ENCODE results near the gene PLEKHM1. TPM values are rescaled to one million over a fixed set of nuclear protein-coding genes. Genes with fewer than 3 reads are reported as not detected.

PLEKHM1 gene
- total RNA-seq, 1 donor from 2014 or later, result 33.1 TPM

- peaks cover 2% of the 10 kb centered on the region for H3K27me3 Mint-ChIP-seq (ENCODE audit: low read depth)
- peaks cover 12% of the 10 kb centered on the region for H3K36me3 Mint-ChIP-seq (ENCODE audit: low read depth)
- no peaks in the 10 kb centered on the region for H3K9me3 Mint-ChIP-seq
- H3K4me1 Mint-ChIP-seq (ENCODE audit: low read depth), result peaks cover 12% of the 10 kb centered on the region
- no peak overlapping the region for H3K27ac Mint-ChIP-seq
- DNase-seq (ENCODE audit: low spot score), result no peak
- intact Hi-C loops (cut with micrococcal nuclease), result no loop called here
- no peak overlapping the region for H3K4me3 Mint-ChIP-seq (ENCODE audit: low read depth)
Observed at GRCh38 chr17:45391918-45392317, 98.6 kb downstream of the PLEKHM1 start.

- Mint-ChIP-seq H3K4me3 (ENCODE audit: low read depth) (no peak overlapping the region), H3K27me3 (ENCODE audit: low read depth) (peaks cover 2% of the 10 kb centered on the region), H3K4me1 (ENCODE audit: low read depth) (peaks cover 12% of the 10 kb centered on the region), H3K9me3 (no peaks in the 10 kb centered on the region), H3K36me3 (ENCODE audit: low read depth) (peaks cover 10% of the 10 kb centered on the region), H3K27ac (no peak overlapping the region)
- no peak for DNase-seq (ENCODE audit: low spot score)
- intact Hi-C loops (cut with micrococcal nuclease), result no loop called here
Observed at GRCh38 chr17:45391291-45391690, 99.2 kb downstream of the PLEKHM1 start.

- no peak overlapping the region for H3K27ac Mint-ChIP-seq
- no peaks in the 10 kb centered on the region for H3K9me3 Mint-ChIP-seq
- peaks cover 14% of the 10 kb centered on the region for H3K4me1 Mint-ChIP-seq (ENCODE audit: low read depth)
- DNase-seq (ENCODE audit: low spot score), result no peak
- peaks cover under 1% of the 10 kb centered on the region for H3K36me3 Mint-ChIP-seq (ENCODE audit: low read depth)
- intact Hi-C loops (cut with micrococcal nuclease), result no loop called here
- no peak overlapping the region for H3K4me3 Mint-ChIP-seq (ENCODE audit: low read depth)
- peaks cover 2% of the 10 kb centered on the region for H3K27me3 Mint-ChIP-seq (ENCODE audit: low read depth)
Observed at GRCh38 chr17:45389354-45389753, 101.2 kb downstream of the PLEKHM1 start.

- Mint-ChIP-seq H3K36me3 (ENCODE audit: low read depth) (no peaks in the 10 kb centered on the region), H3K27me3 (ENCODE audit: low read depth) (peaks cover 2% of the 10 kb centered on the region), H3K27ac (no peak overlapping the region), H3K9me3 (no peaks in the 10 kb centered on the region), H3K4me1 (ENCODE audit: low read depth) (peaks cover 18% of the 10 kb centered on the region), H3K4me3 (ENCODE audit: low read depth) (no peak overlapping the region)
- DNase-seq (ENCODE audit: low spot score), result no peak
- intact Hi-C loops (cut with micrococcal nuclease), result no loop called here
Observed at GRCh38 chr17:45388604-45389325, 101.8 kb downstream of the PLEKHM1 start.

GRCh38 chr17:45387739-45388138 is 102.8 kb downstream of the PLEKHM1 start:
- Mint-ChIP-seq H3K4me3 (ENCODE audit: low read depth) (no peak overlapping the region), H3K36me3 (ENCODE audit: low read depth) (no peaks in the 10 kb centered on the region), H3K4me1 (ENCODE audit: low read depth) (peaks cover 22% of the 10 kb centered on the region), H3K27me3 (ENCODE audit: low read depth) (peaks cover 2% of the 10 kb centered on the region), H3K9me3 (no peaks in the 10 kb centered on the region), H3K27ac (no peak overlapping the region)
- DNase-seq (ENCODE audit: low spot score), result no peak
- intact Hi-C loops (cut with micrococcal nuclease), result no loop called here

GRCh38 chr17:45386178-45386577 is 104.3 kb downstream of the PLEKHM1 start:
- H3K4me1 Mint-ChIP-seq (ENCODE audit: low read depth), result peaks cover 22% of the 10 kb centered on the region
- DNase-seq (ENCODE audit: low spot score), result no peak
- intact Hi-C loops (cut with micrococcal nuclease), result no loop called here
- no peaks in the 10 kb centered on the region for H3K9me3 Mint-ChIP-seq
- H3K27ac Mint-ChIP-seq, result no peak overlapping the region
- H3K36me3 Mint-ChIP-seq (ENCODE audit: low read depth), result no peaks in the 10 kb centered on the region
- H3K4me3 Mint-ChIP-seq (ENCODE audit: low read depth), result no peak overlapping the region
- peaks cover 2% of the 10 kb centered on the region for H3K27me3 Mint-ChIP-seq (ENCODE audit: low read depth)

Other genes starting within 250 kb of the PLEKHM1 start
- 0.37 and 0.67 TPM in 2 replicates for gene SPATA32, start 228.6 kb downstream of the PLEKHM1 start, total RNA-seq
- gene MAP3K14, start 173.7 kb downstream of the PLEKHM1 start, total RNA-seq, result 45.6 and 49.5 TPM in 2 replicates
- gene ARHGAP27, start 57.9 kb downstream of the PLEKHM1 start, total RNA-seq, result 50.7 and 58.0 TPM in 2 replicates

Data from activated T-helper 2 cell treated with anti-CD3 and anti-CD28 coated beads, Interferon-gamma antibody, Interleukin-2, Interleukin-4, amounts not matched to agents 10 μg/mL and 5 μg/mL and 100 μg/mL, durations not matched to agents 14 hours and 24 hours and 36 hours (primary cell).